Esophagus mucosa (tissue), 1 donor: ENCODE results near the gene MACROD2. TPM values are rescaled to one million over a fixed set of nuclear protein-coding genes. Genes with fewer than 3 reads are reported as not detected.
A peak's percentile ranks its signal among the peaks of the same experiment; 100 is the strongest.
"Not testable (repeated sequence)": the region's sequence is repeated elsewhere in the genome, so short reads cannot be mapped to it uniquely, and the experiment has no call there.

ENCODE experiments used
- ATAC-seq: fragments of 200-7000 bp; cut with Tn5 transposase; one replicate; pipeline ENCODE4 v1.9.1; 2020
- total RNA-seq: library from RNA; stranded (reverse); gene quantifications from one replicate; pipeline ENCODE4 v1.2.4, GENCODE V29; 2023
- donor health status: DM: yes; HTN: yes; CAD: no.

Gene MACROD2
- total RNA-seq, result 2.2 TPM

- peak; percentile 99 for ATAC-seq
These were observed at the start of gene MACROD2 for GRCh38 chr20:13995086-13995665. MACROD2 (plus strand) TSS chr20:13995516.

GRCh38 chr20:13947719-13948118 is 47.6 kb upstream of the MACROD2 start:
- ATAC-seq, result no peak

- no peak for ATAC-seq
These were observed 42.1 kb upstream of the MACROD2 start for GRCh38 chr20:13953227-13953626.

- ATAC-seq, result no peak
These were observed 35.2 kb upstream of the MACROD2 start for GRCh38 chr20:13960119-13960518.

GRCh38 chr20:13960525-13960924 is 34.8 kb upstream of the MACROD2 start:
- ATAC-seq, result no peak

GRCh38 chr20:13984211-13984610 is 11.1 kb upstream of the MACROD2 start:
- ATAC-seq, result no peak

- ATAC-seq, result no peak
These were observed 4.9 kb upstream of the MACROD2 start, which contains the start of gene SEL1L2 for GRCh38 chr20:13990465-13990864. SEL1L2 (minus strand) TSS chr20:13990614; CDS start chr20:13990534, 80 bp downstream.

GRCh38 chr20:13991311-13991710 is 4.0 kb upstream of the MACROD2 start:
- ATAC-seq, result no peak

- ATAC-seq, result not testable (repeated sequence)
These were observed 3.4 kb upstream of the MACROD2 start for GRCh38 chr20:13991955-13992354.

- peak; percentile 62 for ATAC-seq
These were observed 525 bp downstream of the MACROD2 start for GRCh38 chr20:13995841-13996240.

GRCh38 chr20:13996265-13996664 is 949 bp downstream of the MACROD2 start:
- ATAC-seq, result no peak

GRCh38 chr20:14000917-14001316 is 5.6 kb downstream of the MACROD2 start:
- ATAC-seq, result no peak

GRCh38 chr20:14005996-14006395 is 10.7 kb downstream of the MACROD2 start:
- ATAC-seq, result no peak

GRCh38 chr20:14009208-14009607 is 13.9 kb downstream of the MACROD2 start:
- no peak for ATAC-seq

- ATAC-seq, result no peak
These were observed 17.4 kb downstream of the MACROD2 start for GRCh38 chr20:14012671-14013070.

- no peak for ATAC-seq
These were observed 35.7 kb downstream of the MACROD2 start for GRCh38 chr20:14030991-14031390.

GRCh38 chr20:14033310-14033709 is 38.0 kb downstream of the MACROD2 start:
- no peak for ATAC-seq

GRCh38 chr20:14036567-14036966 is 41.3 kb downstream of the MACROD2 start:
- no peak for ATAC-seq

GRCh38 chr20:14044712-14045276 is 49.5 kb downstream of the MACROD2 start:
- not testable (repeated sequence) for ATAC-seq

GRCh38 chr20:14046534-14046933 is 51.2 kb downstream of the MACROD2 start:
- ATAC-seq, result no peak

GRCh38 chr20:14049111-14049510 is 53.8 kb downstream of the MACROD2 start:
- no peak for ATAC-seq

- ATAC-seq, result no peak
These were observed 56.1 kb downstream of the MACROD2 start for GRCh38 chr20:14051454-14051853.

GRCh38 chr20:14055127-14055742 is 59.9 kb downstream of the MACROD2 start:
- ATAC-seq, result no peak

GRCh38 chr20:14062171-14062570 is 66.9 kb downstream of the MACROD2 start:
- ATAC-seq, result no peak
